GM19035 (cell line): Measurements from ENCODE around the gene HDHD5.

ENCODE experiments used
- ATAC-seq: cut with Tn5 transposase; IDR thresholded peaks from one replicate; pipeline ENCODE4 v1.9.1; 2021; ENCODE audit not compliant: unreplicated experiment

The HDHD5 gene

DNA sequence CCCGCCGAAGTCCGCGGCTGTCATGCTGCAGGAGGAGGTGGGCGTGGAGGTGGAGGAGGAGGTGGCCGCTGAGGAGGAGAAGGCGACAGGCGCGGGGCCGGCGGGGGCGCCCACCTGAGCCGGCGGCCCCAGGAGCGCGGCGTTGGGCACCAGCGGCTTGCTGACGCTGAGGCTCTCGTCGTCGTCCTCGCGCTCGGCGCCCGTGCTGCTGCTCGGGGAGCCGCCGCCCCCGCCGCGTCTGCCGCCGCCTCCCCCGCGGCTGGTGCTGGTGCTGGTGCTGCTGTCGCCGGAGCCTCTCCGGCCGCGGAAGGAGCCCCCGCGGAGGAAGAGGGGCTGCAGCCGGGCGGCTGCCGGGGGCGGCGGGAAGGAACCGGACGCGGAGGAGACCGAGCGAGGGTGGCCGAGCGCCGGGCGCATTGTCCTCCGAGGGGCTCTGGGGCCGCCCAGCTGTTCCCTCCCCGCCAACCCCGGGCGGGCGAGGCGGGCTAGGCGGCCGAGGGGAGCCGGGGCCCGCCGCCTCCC, 38.3 kb downstream of the HDHD5 start:
- ATAC-seq: no peak

DNA sequence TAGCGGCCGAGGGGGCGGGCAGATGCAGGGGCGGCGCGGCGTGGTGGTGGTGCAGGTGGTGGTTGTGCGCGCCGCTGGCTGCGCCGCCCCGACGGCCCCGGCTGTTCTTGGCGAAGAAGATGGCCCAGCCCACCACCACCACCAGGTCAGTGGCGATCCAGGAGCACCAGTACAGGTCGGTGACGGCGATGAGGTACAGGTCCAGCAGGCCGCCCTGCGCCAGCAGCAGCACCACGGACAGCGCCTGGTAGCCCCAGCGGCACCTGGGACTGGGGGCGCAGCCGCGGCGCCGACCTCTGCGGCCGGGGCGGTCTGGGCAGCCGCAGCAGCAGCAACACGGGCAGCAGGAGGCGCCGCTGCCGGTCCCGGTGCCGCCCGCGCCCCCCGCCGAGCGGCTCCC, 38.8 kb downstream of the HDHD5 start:
- ATAC-seq: no peak

DNA sequence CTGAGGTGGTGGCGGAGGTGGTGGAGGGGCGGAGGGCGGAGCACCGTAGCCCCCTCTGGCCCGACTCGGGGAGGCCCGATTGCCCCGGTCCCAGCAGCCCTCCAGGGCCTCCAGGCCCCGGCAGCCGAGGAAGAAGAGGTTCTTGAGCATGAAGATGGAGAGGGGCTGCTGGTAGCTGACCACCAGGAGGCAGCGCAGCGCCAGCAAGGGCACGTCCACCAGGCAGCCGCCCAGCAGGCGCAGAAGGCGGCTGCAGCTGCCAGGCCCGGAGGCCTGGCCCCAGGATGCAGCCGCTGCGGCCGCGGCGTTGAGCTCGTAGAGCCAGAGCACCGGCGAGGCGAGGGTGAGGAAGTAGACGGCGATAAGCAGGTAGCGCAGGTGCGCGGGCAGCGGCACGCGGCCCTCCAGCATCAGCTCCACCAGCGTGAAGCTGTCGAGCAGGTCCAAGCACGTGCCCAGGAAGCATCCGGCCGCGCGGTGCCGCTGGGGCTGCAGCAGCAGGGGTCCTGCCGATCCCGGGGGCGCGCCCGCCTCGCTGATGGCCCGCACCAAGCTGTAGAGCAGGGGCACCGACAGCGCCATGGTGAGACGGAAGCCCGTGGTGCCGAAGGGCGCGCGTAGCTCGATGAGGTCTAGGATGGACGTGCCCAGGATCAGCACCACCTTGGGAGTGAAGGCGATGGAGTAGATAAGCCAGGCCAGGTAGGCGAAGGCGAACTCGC, 39.4 kb downstream of the HDHD5 start:
- ATAC-seq: no peak

DNA sequence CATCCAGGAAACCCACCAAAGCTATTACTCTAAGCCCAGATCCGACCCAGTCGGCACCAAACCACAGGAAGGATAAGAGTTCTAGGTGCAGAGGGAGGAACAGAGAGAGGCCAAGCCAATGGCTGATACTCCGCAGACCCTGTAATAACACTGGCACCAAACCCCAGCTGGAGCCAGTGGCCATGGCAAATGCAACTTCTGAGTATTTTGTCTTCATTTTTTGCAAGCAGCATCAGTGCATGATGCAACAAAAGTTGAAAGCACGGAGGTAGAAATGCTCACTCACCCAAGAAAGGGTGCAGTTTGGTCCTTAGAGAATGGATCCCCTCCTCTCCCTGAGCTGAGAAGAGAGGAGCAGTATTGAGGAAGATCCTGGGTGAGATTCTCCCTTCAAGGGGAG, 40.7 kb downstream of the HDHD5 start:
- no peak for ATAC-seq

DNA sequence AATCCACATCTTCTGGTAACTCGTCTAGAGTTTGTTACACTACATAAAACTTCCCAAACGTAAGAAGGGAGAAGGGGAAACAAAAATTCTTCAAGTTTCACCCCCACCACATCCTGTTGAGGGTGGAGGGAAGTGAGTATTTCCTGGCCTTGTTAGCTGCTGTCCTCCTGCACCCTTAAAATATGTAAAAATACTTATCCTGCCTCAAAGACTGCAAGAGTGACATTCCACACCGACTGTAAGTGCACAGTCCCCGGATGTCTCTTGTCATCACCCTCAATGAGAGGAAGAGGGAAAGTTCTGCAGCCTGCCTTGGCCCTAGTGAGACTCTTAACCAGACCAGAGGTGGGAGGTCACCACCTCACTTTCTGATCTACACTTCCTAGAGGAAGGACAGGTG, 41.2 kb downstream of the HDHD5 start:
- no peak for ATAC-seq

DNA sequence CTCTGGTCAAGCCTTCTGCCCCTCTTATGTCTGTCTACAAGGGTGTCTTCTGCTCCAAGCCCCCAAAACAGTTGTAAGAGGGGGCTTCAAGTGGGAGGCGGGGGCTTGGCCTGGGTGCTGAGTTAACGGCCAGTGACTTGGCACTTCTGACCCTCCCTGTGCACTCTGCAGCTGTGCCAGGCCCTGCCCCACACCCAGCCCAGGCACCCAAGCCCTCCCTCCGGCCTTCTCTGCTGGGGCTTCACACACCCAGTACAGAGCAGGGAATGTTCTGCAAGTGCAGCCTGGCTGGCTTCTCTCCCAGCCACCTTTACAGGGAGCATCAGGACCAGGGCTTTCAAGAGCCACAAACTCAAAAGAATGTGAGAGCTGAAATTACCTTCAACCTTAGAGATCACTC, 41.7 kb downstream of the HDHD5 start:
- ATAC-seq: no peak

DNA sequence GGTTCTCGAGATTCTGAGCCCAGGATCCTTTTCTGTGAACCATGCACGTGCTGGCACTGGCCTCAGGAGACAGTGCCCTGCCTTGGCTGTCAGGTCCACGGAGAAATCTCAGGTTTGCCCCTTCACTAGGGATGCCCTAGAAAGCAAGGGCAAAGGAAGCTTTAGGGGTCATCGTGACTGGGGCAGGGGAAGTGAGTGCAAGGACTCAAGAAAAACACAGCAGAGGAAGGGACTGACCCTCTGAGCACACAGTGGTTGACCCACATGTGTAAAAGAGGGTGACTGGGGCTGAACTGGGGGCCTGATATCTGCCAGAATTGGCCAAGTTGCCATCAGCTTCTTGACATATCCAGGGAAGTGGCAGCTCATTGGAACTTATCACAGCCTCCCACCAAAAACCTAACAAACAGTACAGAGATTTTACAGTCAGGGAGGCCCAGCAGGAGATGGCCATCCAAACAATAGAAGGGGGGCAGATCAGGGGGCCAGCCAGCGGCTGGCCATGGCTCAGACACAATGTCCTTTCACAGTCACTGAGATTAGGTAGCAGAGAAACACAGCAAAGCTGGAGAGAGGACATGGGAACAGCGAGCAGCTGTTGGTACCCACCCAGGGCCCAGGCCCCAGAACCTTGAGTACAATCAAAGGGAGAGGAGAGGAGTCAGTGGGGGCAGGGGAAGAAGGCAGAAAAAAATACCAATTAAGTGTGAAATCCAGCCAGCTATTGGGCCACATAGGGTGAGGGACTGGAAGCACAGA, 42.3 kb downstream of the HDHD5 start:
- ATAC-seq: no peak

DNA sequence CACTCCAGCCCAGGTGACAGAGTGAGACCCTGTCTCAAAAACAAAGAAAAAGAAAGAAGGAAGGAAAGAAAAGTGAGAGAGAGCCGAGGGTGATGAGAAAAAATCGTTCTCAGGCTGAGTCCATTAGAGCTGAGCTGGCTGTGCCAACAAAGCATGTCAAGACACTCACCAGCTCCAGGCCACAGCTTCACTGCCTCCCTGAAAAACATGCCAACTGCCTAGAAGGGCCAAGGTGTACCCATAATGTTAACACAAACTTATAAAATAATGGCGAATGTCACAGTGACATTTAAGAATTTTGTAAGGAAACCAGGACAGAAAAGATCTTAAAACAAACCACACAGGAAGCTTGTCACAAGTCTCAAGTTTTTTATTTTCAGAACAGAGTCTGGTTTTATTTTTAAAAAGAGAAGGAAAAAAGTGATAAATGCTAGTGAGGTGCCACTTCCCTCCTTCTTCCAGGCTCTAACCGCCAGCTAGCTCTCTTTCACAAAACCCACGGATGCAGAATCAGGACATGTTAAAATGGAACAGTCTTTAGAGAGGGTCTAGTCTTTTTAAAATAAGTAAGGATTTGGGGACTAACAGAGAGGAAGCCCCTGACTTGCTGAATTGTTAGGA, 43.0 kb downstream of the HDHD5 start:
- ATAC-seq: no peak

DNA sequence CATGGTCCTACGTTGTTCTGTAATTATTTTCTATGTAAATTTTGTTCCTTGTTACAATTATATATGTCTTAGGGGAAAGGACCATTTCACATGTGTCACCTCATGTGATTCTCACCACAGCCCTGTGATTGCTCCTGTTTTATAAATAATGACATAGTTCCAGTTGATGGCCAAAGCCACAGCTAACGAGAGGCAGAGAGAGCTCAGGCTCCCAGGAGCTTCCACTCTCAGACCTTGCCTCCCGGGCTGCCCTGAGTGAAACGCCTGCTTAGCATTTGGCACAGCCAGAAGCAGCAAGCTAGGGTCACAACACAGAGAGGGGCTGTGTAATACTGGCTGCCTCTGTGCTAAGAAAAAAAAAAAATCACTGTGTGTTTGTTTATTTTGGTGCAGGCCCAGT, 43.8 kb downstream of the HDHD5 start:
- no peak for ATAC-seq

DNA sequence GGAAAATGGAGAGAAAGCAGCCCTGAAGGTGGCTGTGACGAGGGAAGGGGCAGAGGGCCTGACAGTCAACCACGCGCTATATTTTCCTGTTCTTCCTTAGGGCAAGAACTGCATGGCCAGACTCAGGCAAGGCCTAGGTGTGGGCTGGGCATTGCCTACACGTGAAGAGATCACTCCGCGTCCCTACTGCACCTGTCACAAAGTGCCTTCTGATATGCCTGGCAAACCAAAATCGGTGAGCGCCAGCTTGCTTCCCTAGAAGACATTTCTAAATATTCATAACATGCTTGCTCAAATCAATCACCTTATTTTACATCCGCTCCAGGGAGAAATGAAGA, 44.2 kb downstream of the HDHD5 start:
- no peak for ATAC-seq

DNA sequence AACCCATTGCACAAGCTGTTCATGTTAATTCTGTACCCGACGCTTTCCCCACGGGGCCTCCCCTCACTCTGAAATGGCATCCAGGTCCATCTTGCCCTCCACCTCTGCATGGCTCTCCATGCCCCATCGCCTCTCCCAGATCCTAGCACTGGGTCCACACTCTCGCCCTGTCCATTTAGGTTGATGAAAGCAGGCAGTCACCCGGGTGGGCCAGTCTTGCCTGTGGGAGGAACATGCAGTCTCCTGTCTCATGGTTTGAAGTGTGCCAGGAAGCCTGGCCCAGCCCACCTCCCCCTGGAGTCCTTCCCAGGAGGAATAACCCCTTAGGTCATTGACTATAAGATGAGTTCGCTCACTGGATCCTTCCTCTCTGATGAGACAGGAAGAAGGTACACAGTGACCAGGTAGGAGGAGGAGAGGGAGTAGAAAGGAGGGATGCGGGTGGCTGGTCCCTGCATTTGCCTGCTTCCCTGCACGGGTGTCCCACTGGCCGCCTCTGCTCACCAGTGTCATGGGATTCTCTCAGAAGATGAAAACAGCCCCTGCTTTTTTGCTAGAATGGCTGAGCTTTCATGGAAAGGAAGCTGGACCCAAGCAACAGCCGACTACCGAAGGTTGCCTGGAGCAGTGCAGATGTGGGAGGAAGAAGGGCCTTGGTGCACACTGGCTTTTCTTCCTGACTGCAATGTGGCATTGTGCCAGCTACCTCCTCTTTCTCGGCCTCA, 44.7 kb downstream of the HDHD5 start:
- no peak for ATAC-seq

DNA sequence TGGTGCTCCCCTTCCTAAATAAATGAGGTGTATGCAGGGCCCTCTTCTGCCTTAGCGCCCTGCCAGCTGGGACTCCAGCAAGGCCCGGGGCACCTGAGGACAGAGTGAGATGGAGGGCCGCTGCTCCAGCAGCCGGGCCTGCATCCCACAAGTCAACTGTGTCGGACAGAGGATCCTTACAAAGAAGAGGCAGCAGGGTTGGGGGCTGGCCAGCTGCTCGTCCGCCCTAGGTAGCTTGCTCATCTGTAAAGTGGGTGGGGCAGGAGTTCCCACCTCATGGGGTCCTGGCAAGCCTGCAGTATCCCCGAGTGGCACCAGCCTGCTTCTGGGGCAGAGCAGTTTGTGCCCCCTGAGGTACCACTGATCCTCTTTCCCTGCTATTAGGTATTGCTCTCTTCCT, 45.5 kb downstream of the HDHD5 start:
- no peak for ATAC-seq

DNA sequence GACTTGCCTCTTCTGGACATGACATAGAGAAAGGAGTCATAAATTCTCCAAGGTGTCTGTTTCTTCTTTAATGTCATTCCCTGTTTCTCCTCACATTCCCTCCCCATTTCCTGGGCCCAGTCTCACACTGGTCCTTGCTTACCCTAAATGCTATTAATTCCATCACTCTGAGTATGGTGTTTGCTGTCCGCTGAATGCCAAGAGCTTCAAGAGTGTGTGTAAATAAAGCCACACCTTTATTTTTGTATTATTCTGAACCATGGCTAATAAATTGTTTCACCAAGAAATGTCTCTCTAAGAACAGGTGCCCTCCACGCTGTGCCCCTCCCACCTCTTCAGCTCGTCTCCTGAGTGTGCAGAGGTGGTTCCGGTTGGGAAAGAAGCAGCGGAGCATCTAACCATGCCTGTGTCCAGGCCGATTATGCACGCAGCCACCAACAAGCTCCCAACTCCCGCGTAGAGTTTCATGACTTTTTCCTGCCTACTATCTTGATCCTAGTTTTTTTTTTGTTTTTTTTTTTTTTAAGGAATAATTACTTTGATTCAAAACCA, 46.5 kb downstream of the HDHD5 start:
- no peak for ATAC-seq

DNA sequence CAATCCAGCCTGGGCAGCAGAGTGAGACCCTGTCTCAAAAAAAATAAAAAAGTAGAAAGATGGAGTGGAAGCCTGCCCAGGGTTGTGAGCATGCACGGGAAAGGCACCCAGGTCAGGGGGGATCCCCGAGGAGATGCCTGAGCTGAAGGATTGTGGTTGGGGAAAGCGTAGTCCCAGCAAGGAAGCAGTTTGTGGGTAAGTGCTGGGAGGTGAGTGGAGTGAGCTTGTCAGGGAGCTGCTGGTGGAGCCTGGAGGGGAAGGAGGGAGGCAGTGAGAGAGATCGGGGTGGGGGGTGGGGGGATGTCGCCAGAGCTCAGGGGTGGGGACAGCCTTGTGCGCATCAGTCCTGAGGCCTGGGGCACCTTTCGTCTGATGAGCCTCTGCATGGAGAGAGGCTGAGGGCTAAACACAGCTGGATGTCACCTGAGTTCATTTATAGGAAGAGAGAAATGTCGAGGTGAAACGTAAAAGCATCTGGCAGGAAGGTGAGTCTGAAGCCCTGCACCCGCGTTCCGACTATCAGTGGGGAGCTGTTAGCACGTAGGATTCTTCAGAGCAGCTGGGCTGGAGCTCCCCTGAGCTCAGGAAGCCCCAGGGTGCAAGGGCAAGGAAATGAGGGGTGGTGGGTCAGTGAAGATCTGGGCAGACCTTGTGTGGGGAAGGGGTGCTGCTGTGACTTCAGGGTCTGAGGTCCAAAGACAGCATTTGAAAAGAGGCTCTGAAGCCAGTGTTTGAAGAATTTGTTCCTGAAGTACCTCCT, 48.1 kb downstream of the HDHD5 start:
- no peak for ATAC-seq

DNA sequence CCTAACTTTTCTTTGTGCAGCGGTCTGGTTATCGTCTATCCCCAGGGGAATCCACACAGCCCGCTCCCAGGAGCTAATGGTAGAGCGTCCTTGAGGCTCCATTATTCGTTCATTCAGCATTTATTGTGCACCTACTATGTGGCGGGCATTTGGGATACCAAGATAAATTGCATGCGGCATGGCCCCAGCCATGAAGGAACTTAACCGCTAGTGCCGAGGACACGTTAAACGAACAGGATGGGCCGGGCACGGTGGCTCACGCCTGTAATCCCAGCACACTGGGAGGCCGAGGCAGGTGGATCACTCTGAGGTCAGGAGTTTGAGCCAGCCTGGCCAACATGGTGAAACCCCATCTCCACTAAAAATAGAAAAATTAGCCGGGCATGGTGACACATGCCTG, 49.1 kb downstream of the HDHD5 start:
- no peak for ATAC-seq

DNA sequence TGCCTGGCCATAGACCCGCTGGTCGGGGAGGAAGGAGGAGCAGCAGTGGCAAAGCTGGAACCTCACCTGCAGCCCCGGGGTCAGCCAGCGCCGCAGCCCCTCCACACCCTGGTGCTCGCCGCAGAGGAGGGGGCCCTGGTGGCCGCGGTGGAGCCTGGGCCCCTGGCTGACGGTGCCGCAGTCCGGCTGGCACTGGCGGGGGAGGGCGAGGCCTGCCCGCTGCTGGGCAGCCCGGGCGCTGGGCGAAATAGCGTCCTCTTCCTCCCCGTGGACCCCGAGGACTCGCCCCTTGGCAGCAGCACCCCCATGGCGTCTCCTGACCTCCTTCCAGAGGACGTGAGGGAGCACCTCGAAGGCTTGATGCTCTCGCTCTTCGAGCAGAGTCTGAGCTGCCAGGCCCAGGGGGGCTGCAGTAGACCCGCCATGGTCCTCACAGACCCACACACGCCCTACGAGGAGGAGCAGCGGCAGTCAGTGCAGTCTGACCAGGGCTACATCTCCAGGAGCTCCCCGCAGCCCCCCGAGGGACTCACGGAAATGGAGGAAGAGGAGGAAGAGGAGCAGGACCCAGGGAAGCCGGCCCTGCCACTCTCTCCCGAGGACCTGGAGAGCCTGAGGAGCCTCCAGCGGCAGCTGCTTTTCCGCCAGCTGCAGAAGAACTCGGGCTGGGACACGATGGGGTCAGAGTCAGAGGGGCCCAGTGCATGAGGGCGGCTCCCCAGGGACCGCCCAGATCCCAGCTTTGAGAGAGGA, 49.8 kb downstream of the HDHD5 start:
- ATAC-seq: no peak

DNA sequence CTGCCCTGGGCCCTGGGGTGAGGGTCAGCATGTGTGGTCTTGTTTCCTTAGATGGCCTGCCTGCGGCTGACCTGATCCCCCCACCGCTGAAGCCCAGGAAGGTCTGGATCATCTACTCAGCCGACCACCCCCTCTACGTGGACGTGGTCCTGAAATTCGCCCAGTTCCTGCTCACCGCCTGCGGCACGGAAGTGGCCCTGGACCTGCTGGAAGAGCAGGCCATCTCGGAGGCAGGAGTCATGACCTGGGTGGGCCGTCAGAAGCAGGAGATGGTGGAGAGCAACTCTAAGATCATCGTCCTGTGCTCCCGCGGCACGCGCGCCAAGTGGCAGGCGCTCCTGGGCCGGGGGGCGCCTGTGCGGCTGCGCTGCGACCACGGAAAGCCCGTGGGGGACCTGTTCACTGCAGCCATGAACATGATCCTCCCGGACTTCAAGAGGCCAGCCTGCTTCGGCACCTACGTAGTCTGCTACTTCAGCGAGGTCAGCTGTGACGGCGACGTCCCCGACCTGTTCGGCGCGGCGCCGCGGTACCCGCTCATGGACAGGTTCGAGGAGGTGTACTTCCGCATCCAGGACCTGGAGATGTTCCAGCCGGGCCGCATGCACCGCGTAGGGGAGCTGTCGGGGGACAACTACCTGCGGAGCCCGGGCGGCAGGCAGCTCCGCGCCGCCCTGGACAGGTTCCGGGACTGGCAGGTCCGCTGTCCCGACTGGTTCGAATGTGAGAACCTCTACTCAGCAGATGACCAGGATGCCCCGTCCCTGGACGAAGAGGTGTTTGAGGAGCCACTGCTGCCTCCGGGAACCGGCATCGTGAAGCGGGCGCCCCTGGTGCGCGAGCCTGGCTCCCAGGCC, 50.6 kb downstream of the HDHD5 start:
- ATAC-seq: no peak

DNA sequence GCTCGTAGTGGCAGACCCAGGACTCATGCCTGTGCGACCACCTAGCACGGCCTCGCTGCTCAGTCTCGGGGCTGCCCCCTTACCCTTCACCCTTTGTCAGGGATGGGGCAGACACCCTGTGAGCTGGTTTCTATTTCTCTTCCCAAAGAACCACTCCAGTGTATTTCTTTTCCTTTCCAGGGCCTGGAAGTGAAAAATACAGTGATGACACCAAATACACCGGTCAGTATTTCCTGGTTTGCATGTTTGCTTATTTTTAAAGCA, 51.6 kb downstream of the HDHD5 start:
- ATAC-seq: no peak
